GM18907 (cell line): Measurements from ENCODE around the gene NRP1.

Experiments used
- ATAC-seq: cut with Tn5 transposase; IDR thresholded peaks from one replicate; pipeline ENCODE4 v1.9.1; 2021; ENCODE audit warnings: mild to moderate bottlenecking, moderate library complexity; ENCODE audit not compliant: unreplicated experiment

Gene NRP1

GRCh38 chr10:33133557-33133956 is 200.9 kb downstream of the NRP1 start:
- no peak for ATAC-seq

GRCh38 chr10:33132626-33133025 is 201.8 kb downstream of the NRP1 start:
- no peak for ATAC-seq

- no peak for ATAC-seq
These were observed 204.5 kb downstream of the NRP1 start for GRCh38 chr10:33129996-33130386.

- ATAC-seq, result no peak
These were observed 205.1 kb downstream of the NRP1 start for GRCh38 chr10:33129141-33129995.

- no peak for ATAC-seq
These were observed 206.8 kb downstream of the NRP1 start for GRCh38 chr10:33127622-33128021.
